ENCODE data around the gene CYTIP. TPM values are rescaled to one million over a fixed set of nuclear protein-coding genes. Genes with fewer than 3 reads are reported as not detected.
A peak's percentile ranks its signal among the peaks of the same experiment; 100 is the strongest.

CYTIP gene
- total RNA-seq, 1 experiment from 2014 or later: 0.19 TPM

DNA sequence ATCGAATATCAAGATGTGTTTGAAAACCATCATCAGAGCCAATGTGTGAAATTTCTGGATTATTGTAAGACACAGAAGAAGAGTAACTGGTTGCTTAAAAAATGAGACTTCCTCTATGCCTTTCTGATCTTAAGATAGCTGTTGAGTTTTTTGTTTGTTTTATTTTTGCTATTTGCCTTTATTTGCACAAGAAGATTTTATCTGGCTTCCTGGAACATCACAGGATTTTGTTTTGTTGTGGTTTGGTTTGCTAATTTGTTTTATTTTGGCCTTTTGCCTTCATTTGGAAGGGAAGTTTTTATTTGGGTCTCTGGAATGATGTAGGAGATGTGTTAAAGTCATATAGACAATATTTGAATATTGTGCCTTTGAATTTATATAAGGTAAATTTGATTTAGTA is 3.9 kb upstream of the CYTIP start:
- no peak overlapping the region for H3K27ac Mint-ChIP-seq (ENCODE audit: low read depth, unreplicated experiment)
- H3K4me3 Mint-ChIP-seq (ENCODE audit: unreplicated experiment): no peak overlapping the region
- TF ChIP-seq, protein P1, sequence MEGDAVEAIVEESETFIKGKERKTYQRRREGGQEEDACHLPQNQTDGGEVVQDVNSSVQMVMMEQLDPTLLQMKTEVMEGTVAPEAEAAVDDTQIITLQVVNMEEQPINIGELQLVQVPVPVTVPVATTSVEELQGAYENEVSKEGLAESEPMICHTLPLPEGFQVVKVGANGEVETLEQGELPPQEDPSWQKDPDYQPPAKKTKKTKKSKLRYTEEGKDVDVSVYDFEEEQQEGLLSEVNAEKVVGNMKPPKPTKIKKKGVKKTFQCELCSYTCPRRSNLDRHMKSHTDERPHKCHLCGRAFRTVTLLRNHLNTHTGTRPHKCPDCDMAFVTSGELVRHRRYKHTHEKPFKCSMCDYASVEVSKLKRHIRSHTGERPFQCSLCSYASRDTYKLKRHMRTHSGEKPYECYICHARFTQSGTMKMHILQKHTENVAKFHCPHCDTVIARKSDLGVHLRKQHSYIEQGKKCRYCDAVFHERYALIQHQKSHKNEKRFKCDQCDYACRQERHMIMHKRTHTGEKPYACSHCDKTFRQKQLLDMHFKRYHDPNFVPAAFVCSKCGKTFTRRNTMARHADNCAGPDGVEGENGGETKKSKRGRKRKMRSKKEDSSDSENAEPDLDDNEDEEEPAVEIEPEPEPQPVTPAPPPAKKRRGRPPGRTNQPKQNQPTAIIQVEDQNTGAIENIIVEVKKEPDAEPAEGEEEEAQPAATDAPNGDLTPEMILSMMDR (IDR thresholded peaks at IDR 0.05; ENCODE audit: unreplicated experiment): no peak
- no peaks in the 10 kb centered on the region for H3K27me3 Mint-ChIP-seq (ENCODE audit: insufficient read depth, unreplicated experiment)
- ChIA-PET POLR2A (no interaction called here), CTCF (interaction anchor here (0.6 to 1.0 kb wide), 2 partner anchors 11 to 487 kb away, joined by 3 to 4 read pairs; no protein-coding TSS in a partner anchor)
- BruUV-seq (replicated peaks): no TSS peak
- H3K36me3 Mint-ChIP-seq (ENCODE audit: insufficient read depth, unreplicated experiment): no peaks in the 10 kb centered on the region
- H3K9me3 Mint-ChIP-seq (ENCODE audit: unreplicated experiment): no peaks in the 10 kb centered on the region
- DNase-seq (ENCODE audit: unreplicated experiment): no peak
- peaks cover 14% of the 10 kb centered on the region for H3K4me1 Mint-ChIP-seq (ENCODE audit: insufficient read depth, unreplicated experiment)
- intact Hi-C loops (cut with micrococcal nuclease): no loop called here

DNA sequence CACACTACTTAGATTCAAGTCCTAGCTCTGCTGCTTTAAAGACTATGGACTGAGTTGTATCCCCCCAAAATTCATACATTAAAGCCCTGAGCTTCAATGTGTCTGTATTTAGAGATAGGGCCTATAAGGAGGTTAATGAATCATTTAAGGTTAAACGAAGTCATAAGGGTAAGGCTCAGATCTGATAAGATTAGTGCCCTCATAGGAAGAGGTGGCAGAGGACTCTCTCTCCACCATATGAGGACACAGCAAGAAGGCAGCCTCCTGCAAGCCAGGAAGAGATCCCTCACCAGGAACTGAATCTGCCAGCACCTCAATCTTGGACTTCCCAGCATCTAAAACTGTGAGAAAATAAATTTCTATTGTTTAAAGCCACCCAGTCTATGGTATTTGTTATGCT is 3.1 kb upstream of the CYTIP start:
- intact Hi-C loops (cut with micrococcal nuclease): no loop called here
- no peak overlapping the region for H3K4me3 Mint-ChIP-seq (ENCODE audit: unreplicated experiment)
- H3K36me3 Mint-ChIP-seq (ENCODE audit: insufficient read depth, unreplicated experiment): no peaks in the 10 kb centered on the region
- ChIA-PET CTCF (interaction anchor here (0.8 to 1.1 kb wide), 3 partner anchors 12 to 120 kb away, joined by 3 to 4 read pairs (median 4); no protein-coding TSS in a partner anchor), POLR2A (interaction anchor here (0.6 kb wide), 1 partner anchor 32 kb away, joined by 3 read pairs; no protein-coding TSS in a partner anchor)
- H3K9me3 Mint-ChIP-seq (ENCODE audit: unreplicated experiment): no peaks in the 10 kb centered on the region
- H3K27me3 Mint-ChIP-seq (ENCODE audit: insufficient read depth, unreplicated experiment): no peaks in the 10 kb centered on the region
- H3K27ac Mint-ChIP-seq (ENCODE audit: low read depth, unreplicated experiment): no peak overlapping the region
- TF ChIP-seq, protein P1 (IDR thresholded peaks at IDR 0.05; ENCODE audit: unreplicated experiment): no peak
- no TSS peak for BruUV-seq (replicated peaks)
- peaks cover 14% of the 10 kb centered on the region for H3K4me1 Mint-ChIP-seq (ENCODE audit: insufficient read depth, unreplicated experiment)
- DNase-seq (ENCODE audit: unreplicated experiment): no peak

DNA sequence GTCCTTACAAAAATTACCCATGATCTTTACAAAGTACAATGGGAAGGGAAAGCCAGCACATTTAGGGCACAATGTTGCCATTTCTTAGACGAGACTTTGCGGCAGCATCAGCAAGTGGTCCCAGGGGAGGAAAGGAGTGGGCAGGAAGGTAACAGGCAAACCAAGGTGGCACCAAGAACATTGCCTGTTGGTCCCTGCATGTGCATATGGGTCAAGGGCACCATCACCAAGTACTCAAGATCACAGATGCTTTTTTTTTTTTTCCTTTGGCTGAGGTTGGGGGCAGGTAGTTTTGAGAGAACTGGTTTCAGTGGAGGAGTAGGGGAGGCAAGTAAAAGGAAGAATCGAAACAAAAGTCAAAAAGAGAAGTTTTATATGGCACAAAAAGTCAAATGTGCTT is 752 bp upstream of the CYTIP start:
- CTCF ChIA-PET: no interaction called here
- intact Hi-C loops (cut with micrococcal nuclease): no loop called here
- Mint-ChIP-seq H3K27ac (ENCODE audit: low read depth, unreplicated experiment) (peak overlapping the region; percentile 25), H3K9me3 (ENCODE audit: unreplicated experiment) (no peaks in the 10 kb centered on the region), H3K4me1 (ENCODE audit: insufficient read depth, unreplicated experiment) (peaks cover 36% of the 10 kb centered on the region), H3K36me3 (ENCODE audit: insufficient read depth, unreplicated experiment) (no peaks in the 10 kb centered on the region), H3K27me3 (ENCODE audit: insufficient read depth, unreplicated experiment) (no peaks in the 10 kb centered on the region), H3K4me3 (ENCODE audit: unreplicated experiment) (no peak overlapping the region)
- no peak for DNase-seq (ENCODE audit: unreplicated experiment)
- TF ChIP-seq, protein P1 (IDR thresholded peaks at IDR 0.05; ENCODE audit: unreplicated experiment): no peak
- BruUV-seq (replicated peaks): no TSS peak
- POLR2A ChIA-PET: no interaction called here

DNA sequence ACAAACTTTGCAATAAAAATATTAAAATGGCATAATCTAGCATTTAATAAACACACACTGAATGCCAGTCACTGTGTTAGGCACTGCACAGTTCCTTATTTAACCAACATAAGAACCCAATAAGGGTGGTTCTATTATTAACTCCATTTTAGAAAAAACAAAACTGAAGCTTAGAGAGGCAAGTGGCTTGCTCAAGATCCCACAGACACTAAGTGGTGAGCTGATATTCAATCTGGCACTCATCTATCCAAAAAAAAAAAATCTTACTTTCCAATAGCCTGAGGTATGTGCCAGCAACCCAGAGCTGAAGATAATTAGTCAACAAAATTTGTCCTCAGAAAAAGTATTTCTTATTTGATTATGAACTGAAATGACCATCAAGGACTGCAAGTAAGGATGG is 799 bp downstream of the CYTIP start:
- no peak for DNase-seq (ENCODE audit: unreplicated experiment)

More for the DNA sequence above, 799 bp downstream of the CYTIP start:
- ChIA-PET POLR2A (no interaction called here), CTCF (no interaction called here)
- Mint-ChIP-seq H3K4me3 (ENCODE audit: unreplicated experiment) (peak overlapping the region; percentile 1), H3K27ac (ENCODE audit: low read depth, unreplicated experiment) (no peak overlapping the region), H3K4me1 (ENCODE audit: insufficient read depth, unreplicated experiment) (peaks cover 41% of the 10 kb centered on the region), H3K36me3 (ENCODE audit: insufficient read depth, unreplicated experiment) (no peaks in the 10 kb centered on the region), H3K27me3 (ENCODE audit: insufficient read depth, unreplicated experiment) (no peaks in the 10 kb centered on the region), H3K9me3 (ENCODE audit: unreplicated experiment) (no peaks in the 10 kb centered on the region)
- TF ChIP-seq, protein P1 (IDR thresholded peaks at IDR 0.05; ENCODE audit: unreplicated experiment): no peak
- no TSS peak for BruUV-seq (replicated peaks)
- intact Hi-C loops (cut with micrococcal nuclease): no loop called here
